ENCODE data around the gene CMC1. TPM values are rescaled to one million over a fixed set of nuclear protein-coding genes. Genes with fewer than 3 reads are reported as not detected.

The CMC1 gene
- total RNA-seq, 1 experiment from 2014 or later = 22.8 TPM

GRCh38 chr3:28210968-28211713, 30.3 kb upstream of the CMC1 start:
- Mint-ChIP-seq H3K27ac (ENCODE audit: unreplicated experiment) (no peak overlapping the region), H3K4me1 (ENCODE audit: low read depth, unreplicated experiment) (no peaks in the 10 kb centered on the region), H3K27me3 (ENCODE audit: insufficient read depth, unreplicated experiment) (no peaks in the 10 kb centered on the region), H3K36me3 (ENCODE audit: insufficient read depth, unreplicated experiment) (no peaks in the 10 kb centered on the region), H3K4me3 (ENCODE audit: unreplicated experiment) (no peak overlapping the region), H3K9me3 (ENCODE audit: unreplicated experiment) (peaks cover 17% of the 10 kb centered on the region)
- Histone ChIP-seq H3K9me3 (0 out of 2 replicates have a peak, but pooled peaks cover 3% of the 10 kb centered on the region), H3K4me1 (peaks cover 6% of the 10 kb centered on the region; the same call in 1 of the 2 replicates), H3K4me3 (ENCODE audit: low read depth, low read length) (no peak overlapping the region), H3K36me3 (ENCODE audit: control insufficient read depth, insufficient read depth, low read length) (no peaks in the 10 kb centered on the region), H3K27me3 (replicated peaks; ENCODE audit: control insufficient read depth, insufficient read depth, low read length) (no peaks in the 10 kb centered on the region)
- ChIA-PET CTCF (no interaction called here), POLR2A (no interaction called here)
- DNase-seq = no peak
- intact Hi-C loops (cut with micrococcal nuclease; ENCODE audit: unreplicated experiment) = no loop called here
- no TSS peak for BruUV-seq (replicated peaks)
- no peak for TF ChIP-seq CTCF (IDR thresholded peaks at IDR 0.05; ENCODE audit: insufficient read depth in 1 of 2, low read depth in 1 of 2, low read length in 1 of 2, severe bottlenecking in 1 of 2, unreplicated experiment in 1 of 2)

DNA sequence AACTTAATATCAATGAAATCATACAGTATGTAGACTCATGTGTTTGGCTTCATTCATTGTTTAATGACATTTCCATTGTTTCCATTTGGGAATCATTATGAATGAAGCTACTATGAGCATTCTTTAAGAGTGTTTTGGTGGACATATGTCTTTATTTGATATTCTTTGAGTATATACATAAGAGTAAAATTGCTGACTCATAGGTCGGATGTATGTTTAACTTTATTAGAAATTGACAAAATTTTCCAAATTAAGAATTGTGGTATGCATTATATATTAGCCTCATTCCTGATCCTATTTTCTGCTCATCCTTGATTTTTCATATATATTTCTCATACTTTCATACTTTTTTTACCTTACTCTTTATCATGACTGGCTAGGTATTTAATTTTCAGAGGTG, 28.7 kb upstream of the CMC1 start:
- Histone ChIP-seq H3K27me3 (replicated peaks; ENCODE audit: control insufficient read depth, insufficient read depth, low read length) (no peaks in the 10 kb centered on the region), H3K36me3 (ENCODE audit: control insufficient read depth, insufficient read depth, low read length) (no peaks in the 10 kb centered on the region), H3K9me3 (0 out of 2 replicates have a peak, but pooled peaks cover 3% of the 10 kb centered on the region), H3K4me1 (no peaks in the 10 kb centered on the region), H3K4me3 (ENCODE audit: low read depth, low read length) (no peak overlapping the region)
- intact Hi-C loops (cut with micrococcal nuclease; ENCODE audit: unreplicated experiment) = no loop called here
- no peak for DNase-seq
- Mint-ChIP-seq H3K4me3 (ENCODE audit: unreplicated experiment) (no peak overlapping the region), H3K9me3 (ENCODE audit: unreplicated experiment) (peaks cover 17% of the 10 kb centered on the region), H3K27me3 (ENCODE audit: insufficient read depth, unreplicated experiment) (peaks cover 4% of the 10 kb centered on the region), H3K36me3 (ENCODE audit: insufficient read depth, unreplicated experiment) (no peaks in the 10 kb centered on the region), H3K27ac (ENCODE audit: unreplicated experiment) (no peak overlapping the region), H3K4me1 (ENCODE audit: low read depth, unreplicated experiment) (no peaks in the 10 kb centered on the region)
- POLR2A ChIA-PET = no interaction called here
- CTCF ChIA-PET = no interaction called here
- BruUV-seq (replicated peaks) = no TSS peak
- TF ChIP-seq CTCF (IDR thresholded peaks at IDR 0.05; ENCODE audit: insufficient read depth in 1 of 2, low read depth in 1 of 2, low read length in 1 of 2, severe bottlenecking in 1 of 2, unreplicated experiment in 1 of 2) = no peak

DNA sequence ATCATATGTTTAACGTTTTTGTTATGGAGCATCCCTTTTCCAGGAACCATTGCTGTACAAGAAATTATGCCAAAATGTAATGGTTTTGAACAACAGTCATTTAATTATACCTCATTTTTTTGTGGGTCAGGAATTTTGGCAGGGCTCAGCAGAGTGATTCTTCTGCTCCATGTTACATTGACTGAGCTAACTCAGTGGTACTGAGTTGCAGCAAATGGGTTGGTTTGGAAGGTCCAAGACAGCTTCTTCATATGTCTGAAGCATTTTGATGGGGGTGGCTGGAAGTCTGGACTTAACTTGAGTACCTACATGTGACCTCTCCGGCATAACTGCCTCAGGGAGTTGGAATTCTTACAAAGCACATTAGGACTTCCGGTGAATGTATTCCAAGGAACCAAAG, 26.0 kb upstream of the CMC1 start:
- CTCF ChIA-PET = no interaction called here
- no peaks in the 10 kb centered on the region for H3K4me1 ChIP-seq
- H3K4me3 ChIP-seq (ENCODE audit: low read depth, low read length) = no peak overlapping the region
- no peaks in the 10 kb centered on the region for H3K36me3 ChIP-seq (ENCODE audit: control insufficient read depth, insufficient read depth, low read length)
- Mint-ChIP-seq H3K9me3 (ENCODE audit: unreplicated experiment) (peaks cover 30% of the 10 kb centered on the region), H3K27ac (ENCODE audit: unreplicated experiment) (no peak overlapping the region), H3K36me3 (ENCODE audit: insufficient read depth, unreplicated experiment) (no peaks in the 10 kb centered on the region), H3K27me3 (ENCODE audit: insufficient read depth, unreplicated experiment) (peaks cover 6% of the 10 kb centered on the region), H3K4me3 (ENCODE audit: unreplicated experiment) (no peak overlapping the region), H3K4me1 (ENCODE audit: low read depth, unreplicated experiment) (no peaks in the 10 kb centered on the region)
- no TSS peak for BruUV-seq (replicated peaks)
- H3K27me3 ChIP-seq (replicated peaks; ENCODE audit: control insufficient read depth, insufficient read depth, low read length) = no peaks in the 10 kb centered on the region
- H3K9me3 ChIP-seq = 0 out of 2 replicates have a peak, but pooled peaks cover 3% of the 10 kb centered on the region
- DNase-seq = no peak
- POLR2A ChIA-PET = no interaction called here
- no peak for TF ChIP-seq CTCF (IDR thresholded peaks at IDR 0.05; ENCODE audit: insufficient read depth in 1 of 2, low read depth in 1 of 2, low read length in 1 of 2, severe bottlenecking in 1 of 2, unreplicated experiment in 1 of 2)
- intact Hi-C loops (cut with micrococcal nuclease; ENCODE audit: unreplicated experiment) = no loop called here
